Lower leg skin (tissue), 3 donors: ENCODE results near the gene WDR55.

Source experiments
- POLR2A ChIP-seq, 2 donors: fragments of 450-650 bp; IDR thresholded peaks; one replicate each; pipeline ENCODE4 v1.6.1; 2016 to 2017; ENCODE audit warnings: antibody characterized with exemption in 2 of 2, mild to moderate bottlenecking in 1 of 2, moderate library complexity in 1 of 2
- TF ChIP-seq, protein P1 (sequence below), 3 donors: fragments of 450-650 bp; IDR thresholded peaks; one replicate each; pipeline ENCODE4 v1.5.1; 2016; ENCODE audit warnings: antibody characterized with exemption in 3 of 3, mild to moderate bottlenecking in 3 of 3, moderate library complexity in 2 of 3

DNA sequence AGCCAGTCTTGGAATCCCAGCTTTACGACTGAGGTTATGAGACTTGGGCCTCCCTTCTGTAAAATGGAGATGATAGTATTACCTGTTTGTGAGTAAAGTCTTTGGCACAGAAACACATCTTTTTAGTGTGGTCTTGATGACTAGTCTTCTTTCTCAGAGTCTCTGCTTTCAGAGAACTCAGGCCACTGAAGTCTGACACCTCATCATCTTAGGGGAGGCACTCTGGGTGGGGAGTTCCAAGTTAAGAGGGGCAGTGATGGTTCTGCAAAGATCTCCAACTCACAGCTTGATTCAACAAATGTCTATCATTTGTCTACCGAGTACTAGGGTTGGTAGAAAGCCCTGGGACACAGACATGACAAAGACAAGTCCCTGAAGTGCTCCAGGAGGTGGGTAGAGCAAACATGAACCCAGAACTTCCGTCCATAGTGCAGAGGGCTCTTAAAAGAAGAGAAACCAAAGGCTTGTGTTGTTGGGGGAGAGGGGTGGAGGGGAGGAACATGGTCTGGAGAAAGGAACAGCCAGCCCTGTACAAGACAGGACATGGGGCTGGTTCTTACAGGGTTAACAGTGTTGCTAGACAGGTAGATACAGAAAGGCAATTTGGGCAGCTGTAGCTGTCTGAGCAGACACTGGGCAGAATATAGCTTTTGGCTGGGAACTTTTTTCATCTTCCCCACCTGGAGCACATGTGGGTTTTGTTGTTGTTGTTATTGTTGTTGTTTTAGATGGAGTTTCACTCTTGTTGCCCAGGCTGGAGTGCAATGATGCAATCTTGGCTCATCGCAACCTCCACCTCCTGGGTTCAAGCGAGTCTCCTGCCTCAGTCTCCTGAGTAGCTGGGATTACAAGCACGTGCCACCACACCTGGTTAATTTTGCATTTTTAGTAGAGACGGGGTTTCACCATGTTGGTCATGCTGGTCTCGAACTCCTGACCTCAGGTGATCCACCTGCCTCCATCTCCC is 29.1 kb upstream of the WDR55 start:
- TF ChIP-seq POLR2A (IDR thresholded peaks at IDR 0.05): no peak
- TF ChIP-seq, protein P1, sequence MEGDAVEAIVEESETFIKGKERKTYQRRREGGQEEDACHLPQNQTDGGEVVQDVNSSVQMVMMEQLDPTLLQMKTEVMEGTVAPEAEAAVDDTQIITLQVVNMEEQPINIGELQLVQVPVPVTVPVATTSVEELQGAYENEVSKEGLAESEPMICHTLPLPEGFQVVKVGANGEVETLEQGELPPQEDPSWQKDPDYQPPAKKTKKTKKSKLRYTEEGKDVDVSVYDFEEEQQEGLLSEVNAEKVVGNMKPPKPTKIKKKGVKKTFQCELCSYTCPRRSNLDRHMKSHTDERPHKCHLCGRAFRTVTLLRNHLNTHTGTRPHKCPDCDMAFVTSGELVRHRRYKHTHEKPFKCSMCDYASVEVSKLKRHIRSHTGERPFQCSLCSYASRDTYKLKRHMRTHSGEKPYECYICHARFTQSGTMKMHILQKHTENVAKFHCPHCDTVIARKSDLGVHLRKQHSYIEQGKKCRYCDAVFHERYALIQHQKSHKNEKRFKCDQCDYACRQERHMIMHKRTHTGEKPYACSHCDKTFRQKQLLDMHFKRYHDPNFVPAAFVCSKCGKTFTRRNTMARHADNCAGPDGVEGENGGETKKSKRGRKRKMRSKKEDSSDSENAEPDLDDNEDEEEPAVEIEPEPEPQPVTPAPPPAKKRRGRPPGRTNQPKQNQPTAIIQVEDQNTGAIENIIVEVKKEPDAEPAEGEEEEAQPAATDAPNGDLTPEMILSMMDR (IDR thresholded peaks at IDR 0.05): no peak
